GM19239 (cell line): Measurements from ENCODE around the gene ABLIM3.

Source experiments
- DNase-seq: peaks from one replicate; pipeline ENCODE4 v3.0.0; 2011; ENCODE audit warnings: low spot score; ENCODE audit not compliant: insufficient read length
- FAIRE-seq: peaks from 2 replicates; lab custom pipeline; 2011; peaks lifted over from hg19 to GRCh38; lab: Jason Lieb, UNC

The ABLIM3 gene

GRCh38 chr5:149298842-149299404, 157.6 kb downstream of the ABLIM3 start:
- FAIRE-seq (peak; percentile 26), DNase-seq (no peak)

GRCh38 chr5:149299451-149300054, 158.3 kb downstream of the ABLIM3 start:
- FAIRE-seq: no peak
- no peak for DNase-seq

GRCh38 chr5:149300441-149300840, 159.1 kb downstream of the ABLIM3 start:
- no peak for DNase-seq
- FAIRE-seq: no peak

- FAIRE-seq (no peak), DNase-seq (no peak)
Observed at GRCh38 chr5:149301049-149301743, 159.9 kb downstream of the ABLIM3 start.

- FAIRE-seq (no peak), DNase-seq (no peak)
Observed at GRCh38 chr5:149301744-149302380, 160.6 kb downstream of the ABLIM3 start.

- FAIRE-seq: no peak
- DNase-seq: no peak
Observed at GRCh38 chr5:149302641-149303040, 161.3 kb downstream of the ABLIM3 start.

- FAIRE-seq: no peak
- no peak for DNase-seq
Observed at GRCh38 chr5:149303210-149303609, 161.9 kb downstream of the ABLIM3 start.

GRCh38 chr5:149304195-149305078, 163.1 kb downstream of the ABLIM3 start:
- FAIRE-seq (no peak), DNase-seq (no peak)

- no peak for FAIRE-seq
- no peak for DNase-seq
Observed at GRCh38 chr5:149309354-149309753, 168.1 kb downstream of the ABLIM3 start.
